ENCODE measurements around the gene SCPEP1. TPM values are rescaled to one million over a fixed set of nuclear protein-coding genes. Genes with fewer than 3 reads are reported as not detected.

SCPEP1 gene
- 39.4 to 44.8 TPM (median 40.4 TPM) in 5 replicates for total RNA-seq (2022; extraction: Qiagen RNA extraction)

GRCh38 chr17:56977673-56978395 lies at the start of gene SCPEP1:
Gene SCPEP1 (plus strand): TSS chr17:56978131. CDS start chr17:56978160, 29 bp downstream.

GRCh38 chr17:56960596-56961538 lies 17.1 kb upstream of the SCPEP1 start, which contains the start of gene COIL:
Gene COIL (minus strand): TSS chr17:56961050. CDS start chr17:56961019, 31 bp downstream.

Other genes with a start within 250 kb of the SCPEP1 start
- 1.3 to 2.1 TPM (median 1.9 TPM) in 5 replicates for gene C17orf67, start 144.2 kb upstream of the SCPEP1 start, total RNA-seq (2022; extraction: Qiagen RNA extraction)
- gene DGKE, start 144.0 kb upstream of the SCPEP1 start, total RNA-seq (2022; extraction: Qiagen RNA extraction), result 3.4 to 4.3 TPM (median 3.4 TPM) in 5 replicates
- 50.7 to 62.6 TPM (median 54.7 TPM) in 5 replicates for gene TRIM25, start 64.1 kb upstream of the SCPEP1 start, total RNA-seq (2022; extraction: Qiagen RNA extraction)
- gene COIL, start 17.1 kb upstream of the SCPEP1 start, total RNA-seq (2022; extraction: Qiagen RNA extraction), result 15.6 to 20.6 TPM (median 16.1 TPM) in 5 replicates
- 49.1 to 56.5 TPM (median 53.0 TPM) in 5 replicates for gene AKAP1, start 107.1 kb downstream of the SCPEP1 start, total RNA-seq (2022; extraction: Qiagen RNA extraction)

Measured in A549 treated with AZD2906 at 1 μM for 4 hours (cell line).